Parathyroid adenoma (tissue), 2 donors: Measurements from ENCODE around the gene OR13C5.

ENCODE experiments used
- H2AFZ ChIP-seq: fragments of 300-600 bp; sonication (generic); one replicate; pipeline ENCODE4 v1.7.0; 2017; ENCODE audit warnings: antibody characterized with exemption, mild to moderate bottlenecking
- H3K27ac ChIP-seq: fragments of 300-600 bp; sonication (generic); one replicate; pipeline ENCODE4 v1.7.0; 2017
- H3K27me3 ChIP-seq: fragments of 300-600 bp; sonication (generic); one replicate; pipeline ENCODE4 v1.7.0; 2017; ENCODE audit warnings: low read length; ENCODE audit not compliant: control insufficient read depth, insufficient read depth
- H3K36me3 ChIP-seq: fragments of 300-600 bp; sonication (generic); one replicate; pipeline ENCODE4 v1.7.0; 2017; ENCODE audit warnings: low read length; ENCODE audit not compliant: control insufficient read depth, insufficient read depth
- H3K4me1 ChIP-seq: fragments of 300-600 bp; sonication (generic); one replicate; pipeline ENCODE4 v1.7.0; 2017; ENCODE audit warnings: control low read depth
- H3K4me2 ChIP-seq: fragments of 300-600 bp; sonication (generic); one replicate; pipeline ENCODE4 v1.7.0; 2017; ENCODE audit warnings: low read length
- H3K4me3 ChIP-seq: fragments of 300-600 bp; sonication (generic); one replicate; pipeline ENCODE4 v1.7.0; 2017; ENCODE audit warnings: low read depth, low read length
- H3K79me2 ChIP-seq: fragments of 300-600 bp; sonication (generic); one replicate; pipeline ENCODE4 v1.7.0; 2017; ENCODE audit warnings: control low read depth
- H3K9ac ChIP-seq: fragments of 300-600 bp; sonication (generic); one replicate; pipeline ENCODE4 v1.7.0; 2017; ENCODE audit warnings: mild to moderate bottlenecking
- H3K9me3 ChIP-seq: fragments of 300-600 bp; sonication (generic); one replicate; pipeline ENCODE4 v1.7.0; 2017; ENCODE audit warnings: low read length; ENCODE audit not compliant: control insufficient read depth
- CTCF ChIP-seq: fragments of 300-600 bp; sonication (generic); IDR thresholded peaks from one replicate; pipeline ENCODE4 v1.7.0; 2017; ENCODE audit warnings: antibody characterized with exemption, mild to moderate bottlenecking
- donor health status: primary hyperparathyroidism.

Gene OR13C5

GRCh38 chr9:104553261-104553660 lies 46.0 kb downstream of the OR13C5 start:
- TF ChIP-seq CTCF, result no peak
- H2AFZ ChIP-seq, result no peak overlapping the region
- no peaks in the 10 kb centered on the region for H3K4me1 ChIP-seq
- H3K36me3 ChIP-seq, result no peaks in the 10 kb centered on the region
- no peaks in the 10 kb centered on the region for H3K27me3 ChIP-seq
- H3K4me2 ChIP-seq, result no peak overlapping the region
- H3K79me2 ChIP-seq, result no peaks in the 10 kb centered on the region
- H3K4me3 ChIP-seq, result no peak overlapping the region
- H3K9ac ChIP-seq, result no peak overlapping the region
- no peak overlapping the region for H3K27ac ChIP-seq
- no peaks in the 10 kb centered on the region for H3K9me3 ChIP-seq
